Neuronal stem cell (in vitro differentiated cells): ENCODE results near the gene KLHDC7B.

Experiments used
- DNase-seq: peaks from one replicate; pipeline ENCODE4 v3.0.0-alpha.2; 2013; ENCODE audit warnings: low spot score
- H2AFZ ChIP-seq: one replicate; pipeline ENCODE4 v1.6.1; 2013; ENCODE audit warnings: mild to moderate bottlenecking, low read length, inconsistent platforms
- H2AK5ac ChIP-seq: 2 replicates; pipeline ENCODE4 v1.6.1; 2013; ENCODE audit warnings: low read depth, mild to moderate bottlenecking, inconsistent platforms, low read length, moderate library complexity, mixed read lengths
- H2BK120ac ChIP-seq: 2 replicates; pipeline ENCODE4 v1.6.1; 2013; ENCODE audit warnings: low read depth, mild to moderate bottlenecking, inconsistent platforms, low read length, moderate library complexity, mixed read lengths
- H2BK12ac ChIP-seq: one replicate; pipeline ENCODE4 v1.6.1; 2013; ENCODE audit warnings: low read length, inconsistent platforms
- H2BK15ac ChIP-seq: 2 replicates; pipeline ENCODE4 v1.6.1; 2013; ENCODE audit warnings: mild to moderate bottlenecking, low read length, inconsistent platforms, mixed read lengths
- H2BK5ac ChIP-seq: one replicate; pipeline ENCODE4 v1.6.1; 2013; ENCODE audit warnings: inconsistent platforms, mild to moderate bottlenecking, low read length, moderate library complexity
- H3K14ac ChIP-seq: one replicate; pipeline ENCODE4 v1.6.1; 2013; ENCODE audit warnings: low read length, inconsistent platforms
- H3K18ac ChIP-seq: 2 replicates; pipeline ENCODE4 v1.6.1; 2013; ENCODE audit warnings: low read length, inconsistent platforms
- H3K23ac ChIP-seq: 2 replicates; pipeline ENCODE4 v1.6.1; 2013; ENCODE audit warnings: low read depth, mild to moderate bottlenecking, mixed read lengths, low read length, inconsistent platforms; ENCODE audit not compliant: poor library complexity
- H3K27ac ChIP-seq: replicated peaks from 3 replicates; pipeline ENCODE4 v1.5.1; 2013; ENCODE audit warnings: low read length, inconsistent platforms
- H3K27me3 ChIP-seq, 3 experiments: 2 replicates each; pipeline ENCODE4 v1.6.1; 2013; ENCODE audit warnings: low read length in 3 of 3, mild to moderate bottlenecking in 2 of 3, inconsistent platforms in 1 of 3, low read depth in 1 of 3, mixed read lengths in 1 of 3, moderate library complexity in 1 of 3; ENCODE audit not compliant: control insufficient read depth in 3 of 3, insufficient read depth in 3 of 3
- H3K36me3 ChIP-seq, 2 donors: replicated peaks in 1 of 2; 2 replicates each; pipeline ENCODE4 v1.6.1; 2013; ENCODE audit warnings: low read length in 2 of 2; ENCODE audit not compliant: control insufficient read depth in 2 of 2, insufficient read depth in 2 of 2
- H3K4ac ChIP-seq: 2 replicates; pipeline ENCODE4 v1.6.1; 2013; ENCODE audit warnings: inconsistent platforms, mild to moderate bottlenecking, low read length, moderate library complexity
- H3K4me1 ChIP-seq, 2 donors: 1 replicate in 1 of 2; 2 replicates in 1 of 2; pipeline ENCODE4 v1.6.1; 2013; ENCODE audit warnings: low read length in 2 of 2, low read depth in 1 of 2; ENCODE audit not compliant: control insufficient read depth in 2 of 2, insufficient read depth in 1 of 2
- H3K4me2 ChIP-seq: one replicate; pipeline ENCODE4 v1.6.1; 2013; ENCODE audit warnings: mild to moderate bottlenecking, low read length, inconsistent platforms; ENCODE audit not compliant: insufficient read depth, poor library complexity, severe bottlenecking
- H3K4me3 ChIP-seq, 2 donors: 2 replicates each; pipeline ENCODE4 v1.5.1; 2013; ENCODE audit warnings: low read length in 2 of 2, mild to moderate bottlenecking in 2 of 2, inconsistent platforms in 1 of 2, moderate library complexity in 1 of 2
- H3K79me1 ChIP-seq: one replicate; pipeline ENCODE4 v1.6.1; 2013; ENCODE audit warnings: low read depth, mild to moderate bottlenecking, inconsistent platforms, low read length, moderate library complexity
- H3K9ac ChIP-seq: one replicate; pipeline ENCODE4 v1.6.1; 2013; ENCODE audit warnings: mild to moderate bottlenecking, low read depth, low read length, inconsistent platforms; ENCODE audit not compliant: poor library complexity
- H3K9me3 ChIP-seq, 2 donors: replicated peaks in 1 of 2; 2 replicates each; pipeline versions ENCODE3 to v1.6.1; 2013; ENCODE audit warnings: low read length in 2 of 2, mild to moderate bottlenecking in 2 of 2, inconsistent platforms in 1 of 2, low read depth in 1 of 2, mixed read lengths in 1 of 2, moderate library complexity in 1 of 2; ENCODE audit not compliant: control insufficient read depth in 2 of 2, insufficient read depth in 1 of 2
- H4K8ac ChIP-seq: one replicate; pipeline ENCODE4 v1.6.1; 2013; ENCODE audit warnings: low read depth, mild to moderate bottlenecking, inconsistent platforms, low read length, moderate library complexity
- H4K91ac ChIP-seq: one replicate; pipeline ENCODE4 v1.6.1; 2013; ENCODE audit warnings: low read length, low read depth, mild to moderate bottlenecking, inconsistent platforms; ENCODE audit not compliant: poor library complexity
- WGBS, 2 donors: extraction: QIAGEN DNeasy Blood & Tissue Kit; methylation state at CpG; one replicate each; pipeline ENCODE4 v1.1.7; 2013; ENCODE audit warnings: missing lambda C conversion rate in 2 of 2, mixed read lengths in 1 of 2; ENCODE audit not compliant: insufficient read length in 2 of 2, insufficient replicate concordance in 1 of 2; ENCODE audit errors: extremely low coverage in 2 of 2; 5-methylcytosine and 5-hydroxymethylcytosine counted together

Gene KLHDC7B

GRCh38 chr22:50548040-50548920 is 2.6 kb downstream of the KLHDC7B start:
- H3K4me3 ChIP-seq: no peak overlapping the region
- H3K14ac ChIP-seq: peak overlapping the region; percentile 82
- no peak overlapping the region for H2BK12ac ChIP-seq
- no peak overlapping the region for H4K8ac ChIP-seq
- H2AFZ ChIP-seq: no peak overlapping the region
- no peaks in the 10 kb centered on the region for H3K4me1 ChIP-seq
- H3K27me3 ChIP-seq: peaks cover 0 to 38% (median 13%) of the 10 kb centered on the region in 3 experiments
- no peak overlapping the region for H2BK5ac ChIP-seq
- no peak overlapping the region for H3K23ac ChIP-seq
- no CpG with 5 or more reads among the region's 56 CpGs for WGBS, 2 donors
- H3K9ac ChIP-seq: no peak overlapping the region
- H3K36me3 ChIP-seq: no peaks in the 10 kb centered on the region
- no peak overlapping the region for H4K91ac ChIP-seq
- no peak overlapping the region for H2BK120ac ChIP-seq
- H3K79me1 ChIP-seq: no peaks in the 10 kb centered on the region
- DNase-seq: no peak
- no peak overlapping the region for H3K18ac ChIP-seq
- no peak overlapping the region for H3K27ac ChIP-seq
- no peaks in the 10 kb centered on the region for H3K9me3 ChIP-seq
- no peak overlapping the region for H3K4ac ChIP-seq
- H2AK5ac ChIP-seq: peak overlapping the region; percentile 90
- H3K4me2 ChIP-seq: peak overlapping the region; percentile 11
- H2BK15ac ChIP-seq: peak overlapping the region; percentile 85

- Histone ChIP-seq H2AFZ (peak overlapping the region; percentile 75), H3K79me1 (no peaks in the 10 kb centered on the region), H2BK15ac (peak overlapping the region; percentile 89), H2BK5ac (peak overlapping the region; percentile 24), H4K91ac (no peak overlapping the region), H3K14ac (peak overlapping the region; percentile 82), H3K9me3 (no peaks in the 10 kb centered on the region), H3K23ac (peak overlapping the region; percentile 10), H4K8ac (no peak overlapping the region), H3K27me3 (peaks cover 0 to 37% (median 13%) of the 10 kb centered on the region in 3 experiments), H3K4me1 (no peaks in the 10 kb centered on the region), H2BK12ac (peak overlapping the region; percentile 58), H3K18ac (peak overlapping the region; percentile 48), H3K27ac (no peak overlapping the region), H3K36me3 (no peaks in the 10 kb centered on the region), H3K4me2 (no peak overlapping the region), H3K9ac (no peak overlapping the region), H3K4me3 (no peak overlapping the region), H3K4ac (peak overlapping the region; percentile 66), H2AK5ac (peak overlapping the region; percentile 90), H2BK120ac (no peak overlapping the region)
- DNase-seq: no peak
- no CpG with 5 or more reads among the region's 68 CpGs for WGBS, 2 donors
Observed at GRCh38 chr22:50548921-50549790, 3.5 kb downstream of the KLHDC7B start.

GRCh38 chr22:50550395-50550794 is 4.7 kb downstream of the KLHDC7B start:
- H3K9me3 ChIP-seq: no peaks in the 10 kb centered on the region
- no peak overlapping the region for H4K91ac ChIP-seq
- no peak overlapping the region for H3K9ac ChIP-seq
- H3K4me2 ChIP-seq: no peak overlapping the region
- H4K8ac ChIP-seq: no peak overlapping the region
- no peaks in the 10 kb centered on the region for H3K79me1 ChIP-seq
- H3K14ac ChIP-seq: no peak overlapping the region
- H3K4ac ChIP-seq: no peak overlapping the region
- H3K27ac ChIP-seq: no peak overlapping the region
- peak overlapping the region; percentile 75 for H2AFZ ChIP-seq
- no peak overlapping the region for H2BK5ac ChIP-seq
- no peak overlapping the region for H3K4me3 ChIP-seq
- no peaks in the 10 kb centered on the region for H3K4me1 ChIP-seq
- no peak overlapping the region for H2BK120ac ChIP-seq
- peaks cover 0 to 28% (median 4%) of the 10 kb centered on the region in 3 experiments for H3K27me3 ChIP-seq
- WGBS, 2 donors: no CpG with 5 or more reads among the region's 8 CpGs
- H3K23ac ChIP-seq: no peak overlapping the region
- H2BK12ac ChIP-seq: no peak overlapping the region
- H3K36me3 ChIP-seq: no peaks in the 10 kb centered on the region
- no peak overlapping the region for H2AK5ac ChIP-seq
- H3K18ac ChIP-seq: no peak overlapping the region
- no peak for DNase-seq
- no peak overlapping the region for H2BK15ac ChIP-seq
